Measurements from ENCODE around the gene ASPSCR1. TPM values are rescaled to one million over a fixed set of nuclear protein-coding genes. Genes with fewer than 3 reads are reported as not detected.

ASPSCR1 gene
- 25.6 TPM for total RNA-seq (ENCODE audit: unreplicated experiment)
- long read RNA-seq, transcript ASPSCR1-202 (16 exons, 1,843 nt), result major isoform, 16 of 24 reads
- long read RNA-seq, partial matches to known transcripts, result 1 of 24 reads
- long read RNA-seq, other reads (novel, unspliced or antisense), result 7 of 24 reads

GRCh38 chr17:81977211-81977808, at the start of gene ASPSCR1:
Gene ASPSCR1, plus strand, starts transcription at chr17:81977629. Its CDS starts 18 bp downstream, at chr17:81977647.
- Mint-ChIP-seq H3K27ac (ENCODE audit: unreplicated experiment) (peak within 1 kb of the TSS; percentile 88), H3K27me3 (ENCODE audit: unreplicated experiment) (peaks cover 9% of the 10 kb centered on the region), H3K4me3 (ENCODE audit: unreplicated experiment) (peak within 1 kb of the TSS; percentile 93), H3K36me3 (ENCODE audit: low read depth, unreplicated experiment) (no peaks in the 10 kb centered on the region), H3K4me1 (ENCODE audit: unreplicated experiment) (no peaks in the 10 kb centered on the region), H3K9me3 (ENCODE audit: unreplicated experiment) (no peaks in the 10 kb centered on the region)
- TF ChIP-seq, protein P1, sequence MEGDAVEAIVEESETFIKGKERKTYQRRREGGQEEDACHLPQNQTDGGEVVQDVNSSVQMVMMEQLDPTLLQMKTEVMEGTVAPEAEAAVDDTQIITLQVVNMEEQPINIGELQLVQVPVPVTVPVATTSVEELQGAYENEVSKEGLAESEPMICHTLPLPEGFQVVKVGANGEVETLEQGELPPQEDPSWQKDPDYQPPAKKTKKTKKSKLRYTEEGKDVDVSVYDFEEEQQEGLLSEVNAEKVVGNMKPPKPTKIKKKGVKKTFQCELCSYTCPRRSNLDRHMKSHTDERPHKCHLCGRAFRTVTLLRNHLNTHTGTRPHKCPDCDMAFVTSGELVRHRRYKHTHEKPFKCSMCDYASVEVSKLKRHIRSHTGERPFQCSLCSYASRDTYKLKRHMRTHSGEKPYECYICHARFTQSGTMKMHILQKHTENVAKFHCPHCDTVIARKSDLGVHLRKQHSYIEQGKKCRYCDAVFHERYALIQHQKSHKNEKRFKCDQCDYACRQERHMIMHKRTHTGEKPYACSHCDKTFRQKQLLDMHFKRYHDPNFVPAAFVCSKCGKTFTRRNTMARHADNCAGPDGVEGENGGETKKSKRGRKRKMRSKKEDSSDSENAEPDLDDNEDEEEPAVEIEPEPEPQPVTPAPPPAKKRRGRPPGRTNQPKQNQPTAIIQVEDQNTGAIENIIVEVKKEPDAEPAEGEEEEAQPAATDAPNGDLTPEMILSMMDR (IDR thresholded peaks at IDR 0.05; ENCODE audit: unreplicated experiment), result no peak
- DNase-seq (ENCODE audit: low spot score), result peak; percentile 93

DNA sequence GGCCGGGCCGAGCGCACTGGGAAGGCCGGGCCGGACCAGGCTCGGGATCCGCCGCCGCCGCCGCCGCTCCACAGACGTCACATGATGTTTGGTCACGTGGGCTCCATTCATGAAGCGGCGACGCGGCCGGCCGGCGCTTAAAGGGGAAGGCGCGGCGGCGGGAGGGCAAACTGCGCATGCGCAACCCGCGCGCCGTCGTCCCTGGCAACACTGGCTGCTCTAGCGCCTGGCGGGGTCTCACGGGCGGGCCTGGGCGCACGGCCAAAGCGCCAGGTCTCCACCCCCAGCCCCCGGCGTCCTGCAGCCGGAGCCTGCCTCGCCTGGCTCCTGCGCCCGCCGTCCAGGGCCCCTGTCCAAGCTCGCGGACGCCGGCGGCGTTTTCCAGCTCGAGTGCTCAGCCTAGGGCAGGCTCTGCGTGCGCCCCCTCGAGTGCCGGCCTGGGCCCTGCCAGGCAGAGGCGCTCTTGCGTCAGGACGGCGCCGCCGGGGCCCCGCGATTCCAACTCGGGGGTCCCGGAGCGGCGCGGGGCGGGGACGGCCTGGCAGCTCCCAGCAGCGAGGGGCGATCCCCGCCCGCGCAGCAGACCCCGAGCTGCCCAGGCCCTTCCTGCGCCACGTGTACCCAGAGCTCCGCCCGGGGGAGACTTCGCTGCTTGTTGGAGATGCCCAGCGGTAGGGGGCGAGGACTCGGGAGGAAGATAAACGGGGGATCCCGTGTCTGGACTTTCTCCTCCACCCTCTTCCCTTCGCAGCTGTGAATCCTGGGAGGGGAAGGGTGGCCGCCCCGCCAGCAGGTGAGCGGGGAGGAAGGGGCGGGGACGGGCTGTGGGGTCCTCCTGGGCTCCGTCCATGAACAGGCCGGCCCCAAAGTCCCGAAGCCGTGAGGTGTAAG, 49.5 kb upstream of the ASPSCR1 start, which contains the start of gene MAFG:
Gene MAFG (minus strand): TSS at position 83 of the 891 bp plus-strand sequence. CDS start 4,550 bp downstream, outside the sequence.
- Mint-ChIP-seq H3K36me3 (ENCODE audit: low read depth, unreplicated experiment) (peaks cover 5% of the 10 kb centered on the region), H3K4me1 (ENCODE audit: unreplicated experiment) (peaks cover 13% of the 10 kb centered on the region), H3K9me3 (ENCODE audit: unreplicated experiment) (no peaks in the 10 kb centered on the region), H3K4me3 (ENCODE audit: unreplicated experiment) (peak within 1 kb of the TSS; percentile 87), H3K27ac (ENCODE audit: unreplicated experiment) (peak within 1 kb of the TSS; percentile 81), H3K27me3 (ENCODE audit: unreplicated experiment) (peaks cover 21% of the 10 kb centered on the region)
- TF ChIP-seq, protein P1 (IDR thresholded peaks at IDR 0.05; ENCODE audit: unreplicated experiment), result peak; percentile 29
- DNase-seq (ENCODE audit: low spot score), result peak; percentile 92

DNA sequence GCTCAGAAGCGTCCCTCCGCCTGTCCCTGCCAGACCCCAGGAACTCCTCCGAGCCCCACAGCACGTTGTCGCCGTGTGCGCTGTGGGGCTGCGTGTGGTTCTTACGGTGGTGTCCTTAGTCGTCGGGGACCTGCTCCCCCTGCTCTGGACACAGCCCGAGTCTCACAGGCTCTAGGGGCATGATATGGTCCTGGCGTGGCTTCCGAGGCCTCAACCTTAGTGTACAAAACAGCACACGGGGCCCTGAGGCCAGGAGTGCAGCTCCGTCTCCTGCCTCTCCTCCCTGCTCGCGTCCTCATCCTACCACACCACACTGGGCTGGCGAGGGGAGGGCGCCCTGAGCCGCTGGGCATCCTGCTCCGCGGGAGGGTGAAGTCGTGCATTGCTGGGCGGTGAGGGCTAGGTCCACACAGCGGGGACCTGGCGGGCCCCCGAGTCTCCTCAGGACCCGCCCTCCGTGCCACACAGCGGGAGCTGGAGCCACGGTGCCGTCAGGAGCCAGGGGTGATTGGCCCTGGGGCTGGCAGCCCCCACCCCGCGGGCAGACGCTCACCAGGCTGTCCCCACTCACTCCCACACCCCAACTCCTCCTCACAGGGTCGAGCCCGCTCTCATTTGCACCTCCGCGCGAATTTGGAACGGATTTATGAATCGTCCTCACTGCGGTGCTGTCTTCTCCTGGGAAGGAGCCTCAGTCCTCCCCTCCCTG, 48.7 kb upstream of the ASPSCR1 start:
- H3K27ac Mint-ChIP-seq (ENCODE audit: unreplicated experiment), result no peak overlapping the region
- TF ChIP-seq, protein P1 (IDR thresholded peaks at IDR 0.05; ENCODE audit: unreplicated experiment), result no peak
- H3K27me3 Mint-ChIP-seq (ENCODE audit: unreplicated experiment), result peaks cover 21% of the 10 kb centered on the region
- peak overlapping the region; percentile 37 for H3K4me3 Mint-ChIP-seq (ENCODE audit: unreplicated experiment)
- DNase-seq (ENCODE audit: low spot score), result no peak
- no peaks in the 10 kb centered on the region for H3K9me3 Mint-ChIP-seq (ENCODE audit: unreplicated experiment)
- H3K4me1 Mint-ChIP-seq (ENCODE audit: unreplicated experiment), result peaks cover 13% of the 10 kb centered on the region
- peaks cover 5% of the 10 kb centered on the region for H3K36me3 Mint-ChIP-seq (ENCODE audit: low read depth, unreplicated experiment)

- peaks cover 5% of the 10 kb centered on the region for H3K36me3 Mint-ChIP-seq (ENCODE audit: low read depth, unreplicated experiment)
These were observed 47.9 kb upstream of the ASPSCR1 start for GRCh38 chr17:81929253-81930141.

More at GRCh38 chr17:81929253-81930141, 47.9 kb upstream of the ASPSCR1 start:
- Mint-ChIP-seq H3K27me3 (ENCODE audit: unreplicated experiment) (peaks cover 19% of the 10 kb centered on the region), H3K9me3 (ENCODE audit: unreplicated experiment) (no peaks in the 10 kb centered on the region), H3K27ac (ENCODE audit: unreplicated experiment) (no peak overlapping the region), H3K4me3 (ENCODE audit: unreplicated experiment) (no peak overlapping the region), H3K4me1 (ENCODE audit: unreplicated experiment) (peaks cover 9% of the 10 kb centered on the region)
- TF ChIP-seq, protein P1 (IDR thresholded peaks at IDR 0.05; ENCODE audit: unreplicated experiment), result no peak
- DNase-seq (ENCODE audit: low spot score), result no peak

Measured in endothelial cell (in vitro differentiated cells).